Ovary (tissue), 9 donors: Measurements from ENCODE around the gene HNRNPAB. TPM values are rescaled to one million over a fixed set of nuclear protein-coding genes. Genes with fewer than 3 reads are reported as not detected.

ENCODE experiments used
- polyA plus RNA-seq, 2 donors: library from polyadenylated mRNA; stranded (reverse); fragments of 200-250 nt in 1 of 2; fragments of 350-450 nt in 1 of 2; fragmentation: Illumina TruSeq in 1 of 2; extraction: RNeasy Lipid Tissue Mini Kit (QIAGEN cat#74804) in 1 of 2; gene quantifications; one replicate each; pipeline ENCODE4 v1.2.3, GENCODE V29; 2013 to 2014
- total RNA-seq, 7 donors: library from RNA; depleted of rRNA in 2 of 7; stranded (reverse); fragments of >200 nt in 2 of 7; fragmentation: NEBNext Ultra II Directional in 3 of 7; extraction: Animal tissue kit (Norgen Biotek cat#: 25700) in 3 of 7; gene quantifications; one replicate each; pipeline versions ENCODE4 v1.1.0 to v1.2.4, GENCODE V29; 2016 to 2023
- donor health status: DM: no; HTN: no; CAD: no; lungs with moderate emphysema.
- donor health status: DM: no; HTN: no; CAD: no.
- donor health status: Bipolar disorder and iron deficiency.
- donor health status: DM: yes; HTN: yes; CAD: no.
- donor health status: DM: no; HTN: no; CAD: no.
- donor health status: DM: yes; HTN: yes; CAD: no.

Gene HNRNPAB
- total and polyA plus RNA-seq, 9 donors: 42.0 to 132 (median 102) TPM

Other genes starting within 250 kb of the HNRNPAB start
- gene PROP1, start 208.3 kb upstream of the HNRNPAB start, total RNA-seq: not detected
- not detected for gene PROP1, start 208.3 kb upstream of the HNRNPAB start, polyA plus RNA-seq
- 1 to 10 TPM in 2 of 7 donors, under 1 TPM in 5; 0.40 to 1.8 (median 0.58) TPM for gene N4BP3, start 91.0 kb upstream of the HNRNPAB start, total RNA-seq
- 1 to 10 TPM in 1 of 2 donors, under 1 TPM in 1; 0.58 to 1.3 TPM for gene N4BP3, start 91.0 kb upstream of the HNRNPAB start, polyA plus RNA-seq
- 10 to 100 TPM; 18.1 to 43.2 (median 33.0) TPM for gene RMND5B, start 73.5 kb upstream of the HNRNPAB start, total RNA-seq
- 10 to 100 TPM; 13.8 to 25.0 TPM for gene RMND5B, start 73.5 kb upstream of the HNRNPAB start, polyA plus RNA-seq
- 100 to 1,000 TPM in 6 of 7 donors, 10 to 100 TPM in 1; 78.4 to 174 (median 115) TPM for gene NHP2, start 50.6 kb upstream of the HNRNPAB start, total RNA-seq
- 100 to 1,000 TPM in 1 of 2 donors, 10 to 100 TPM in 1; 50.1 to 148 TPM for gene NHP2, start 50.6 kb upstream of the HNRNPAB start, polyA plus RNA-seq
- not detected for gene GMCL2, start 17.2 kb upstream of the HNRNPAB start, total RNA-seq
- gene GMCL2, start 17.2 kb upstream of the HNRNPAB start, polyA plus RNA-seq: not detected
- gene PHYKPL, start 28.3 kb downstream of the HNRNPAB start, total RNA-seq: 10 to 100 TPM; 41.7 to 93.3 (median 62.7) TPM
- gene PHYKPL, start 28.3 kb downstream of the HNRNPAB start, polyA plus RNA-seq: 10 to 100 TPM; 31.8 to 46.8 TPM